Brain pericyte (primary cell): Measurements from ENCODE around the gene DMRT2.

Source experiments
- DNase-seq: peaks from one replicate; pipeline ENCODE4 v3.0.0-alpha.2; 2012; ENCODE audit warnings: low read depth, low spot score

DMRT2 gene

DNA sequence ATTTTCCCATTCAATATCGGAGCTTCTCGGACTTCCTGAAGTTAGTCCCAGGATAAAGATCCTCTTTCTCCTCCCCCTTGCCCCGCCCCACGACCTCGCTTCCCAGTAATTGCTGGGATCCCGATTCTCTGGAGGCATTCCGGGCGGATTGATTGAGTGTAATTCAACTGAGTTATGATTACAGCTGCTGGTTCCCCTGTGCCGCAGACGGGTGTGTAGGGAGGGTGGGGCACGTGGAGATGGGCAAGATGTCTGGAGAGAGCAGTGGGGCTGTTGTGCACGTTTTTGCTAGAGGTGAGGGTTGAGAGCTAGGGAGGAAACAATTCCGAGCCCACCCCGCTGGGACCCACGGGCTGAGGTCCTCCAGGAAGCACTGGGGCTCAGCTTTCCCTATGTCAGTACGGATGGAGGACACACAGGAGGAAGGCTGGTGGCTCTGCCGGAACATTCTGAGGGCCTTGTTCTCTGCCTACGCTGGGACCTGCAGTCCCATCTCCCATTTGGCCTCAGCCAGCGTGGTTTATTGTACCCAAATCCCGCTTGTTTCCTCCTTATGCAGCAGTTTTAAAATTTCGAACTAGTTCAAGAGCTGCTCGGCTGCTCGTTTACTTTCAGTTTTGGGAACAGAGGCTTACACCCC lies 2.4 kb upstream of the DMRT2 start:
- DNase-seq, result no peak

DNA sequence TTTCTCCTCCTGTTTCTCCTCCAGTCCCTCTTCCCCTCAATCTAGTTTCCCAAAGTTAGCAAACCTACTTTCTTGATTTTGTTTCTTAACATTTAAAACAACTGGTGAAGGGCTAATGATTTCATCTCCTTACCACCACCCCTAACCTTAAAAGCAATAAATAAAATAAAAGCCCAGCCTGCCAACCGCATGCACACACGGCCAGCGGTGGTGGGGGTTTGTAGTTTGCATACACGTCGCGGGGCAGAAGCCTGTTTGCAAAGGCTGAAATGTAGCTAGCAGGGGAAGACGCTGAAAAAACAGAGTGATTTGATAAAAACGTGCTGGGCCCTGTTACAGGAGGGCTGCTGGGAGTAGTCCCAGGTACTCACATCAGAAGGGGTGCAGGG lies 1.9 kb upstream of the DMRT2 start:
- no peak for DNase-seq

DNA sequence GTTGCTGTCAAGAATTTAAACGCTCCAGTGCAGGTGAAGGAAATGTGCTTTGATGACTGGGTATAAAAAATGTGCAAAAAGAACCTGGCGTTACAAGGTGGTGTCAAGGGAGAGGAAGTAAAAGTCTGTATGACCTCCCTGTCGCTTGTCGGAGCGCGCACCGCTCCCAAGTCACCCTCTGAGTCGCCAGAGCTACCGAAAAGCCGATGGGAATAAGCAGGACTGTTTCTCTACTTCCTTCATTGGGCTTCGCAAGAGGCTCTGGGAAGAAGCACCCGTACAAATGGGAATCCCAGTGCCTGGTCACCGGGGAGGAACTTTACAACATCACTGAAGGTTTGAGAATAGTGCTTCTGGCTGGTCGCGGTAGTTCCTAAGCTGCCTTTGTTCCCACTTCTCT lies 1.3 kb upstream of the DMRT2 start:
- DNase-seq, result no peak

DNA sequence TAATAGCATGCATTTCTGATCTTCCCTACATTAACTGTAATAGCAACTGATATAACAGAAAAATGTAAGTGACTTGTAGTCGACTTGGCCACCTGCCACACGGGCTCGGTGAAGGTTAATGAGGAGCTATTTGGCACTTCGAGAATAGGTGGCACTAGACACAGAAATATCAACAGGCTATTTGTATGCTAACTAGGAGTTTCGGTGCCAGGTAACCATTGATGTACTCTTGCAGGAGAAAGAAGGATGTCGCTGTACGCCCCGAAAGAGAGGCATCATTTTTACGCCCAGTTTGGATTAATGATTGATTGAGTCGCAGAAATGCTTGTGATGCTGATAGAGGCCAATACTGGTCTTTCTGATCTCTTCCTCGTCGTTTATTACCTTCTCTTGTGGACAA lies 516 bp upstream of the DMRT2 start:
- no peak for DNase-seq

DNA sequence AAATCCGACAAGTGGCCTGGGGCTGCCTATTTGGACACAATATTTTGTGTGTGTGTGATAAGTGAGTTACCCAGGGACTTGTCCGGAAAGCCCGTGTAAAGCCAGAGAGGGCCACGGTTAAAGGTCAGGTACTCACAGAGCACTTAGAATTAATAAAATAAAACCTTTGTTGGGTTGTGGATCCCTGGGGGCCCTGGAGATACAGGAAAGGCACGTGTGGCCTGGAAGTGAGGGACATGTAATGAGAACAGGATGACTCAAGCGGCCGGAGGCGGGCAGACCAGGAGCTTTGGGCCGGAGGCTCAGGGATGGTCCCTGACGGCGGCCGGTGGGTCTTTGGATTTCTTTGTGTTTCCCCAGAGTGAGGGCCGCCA lies 1.0 kb downstream of the DMRT2 start:
- DNase-seq, result no peak

DNA sequence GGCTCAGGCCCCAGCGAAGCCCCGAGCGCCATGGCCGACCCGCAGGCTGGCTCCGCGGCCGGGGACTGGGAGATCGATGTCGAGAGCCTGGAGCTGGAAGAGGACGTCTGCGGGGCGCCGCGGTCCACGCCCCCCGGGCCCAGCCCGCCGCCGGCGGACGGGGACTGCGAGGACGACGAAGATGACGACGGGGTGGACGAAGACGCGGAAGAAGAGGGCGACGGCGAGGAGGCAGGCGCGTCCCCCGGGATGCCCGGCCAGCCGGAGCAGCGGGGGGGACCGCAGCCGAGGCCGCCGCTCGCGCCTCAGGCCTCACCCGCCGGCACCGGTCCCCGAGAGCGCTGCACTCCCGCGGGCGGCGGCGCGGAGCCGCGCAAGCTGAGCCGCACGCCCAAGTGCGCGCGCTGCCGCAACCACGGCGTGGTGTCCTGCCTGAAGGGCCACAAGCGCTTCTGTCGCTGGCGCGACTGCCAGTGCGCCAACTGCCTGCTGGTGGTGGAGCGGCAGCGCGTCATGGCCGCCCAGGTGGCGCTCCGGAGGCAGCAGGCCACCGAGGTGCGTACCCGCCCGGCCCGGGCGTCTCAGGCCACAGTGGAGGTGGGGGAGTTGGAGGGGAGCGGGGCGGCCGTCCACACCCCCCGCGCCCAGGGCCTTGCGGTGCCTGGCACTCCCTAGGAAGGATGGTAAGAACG lies 1.6 kb downstream of the DMRT2 start:
- no peak for DNase-seq

DNA sequence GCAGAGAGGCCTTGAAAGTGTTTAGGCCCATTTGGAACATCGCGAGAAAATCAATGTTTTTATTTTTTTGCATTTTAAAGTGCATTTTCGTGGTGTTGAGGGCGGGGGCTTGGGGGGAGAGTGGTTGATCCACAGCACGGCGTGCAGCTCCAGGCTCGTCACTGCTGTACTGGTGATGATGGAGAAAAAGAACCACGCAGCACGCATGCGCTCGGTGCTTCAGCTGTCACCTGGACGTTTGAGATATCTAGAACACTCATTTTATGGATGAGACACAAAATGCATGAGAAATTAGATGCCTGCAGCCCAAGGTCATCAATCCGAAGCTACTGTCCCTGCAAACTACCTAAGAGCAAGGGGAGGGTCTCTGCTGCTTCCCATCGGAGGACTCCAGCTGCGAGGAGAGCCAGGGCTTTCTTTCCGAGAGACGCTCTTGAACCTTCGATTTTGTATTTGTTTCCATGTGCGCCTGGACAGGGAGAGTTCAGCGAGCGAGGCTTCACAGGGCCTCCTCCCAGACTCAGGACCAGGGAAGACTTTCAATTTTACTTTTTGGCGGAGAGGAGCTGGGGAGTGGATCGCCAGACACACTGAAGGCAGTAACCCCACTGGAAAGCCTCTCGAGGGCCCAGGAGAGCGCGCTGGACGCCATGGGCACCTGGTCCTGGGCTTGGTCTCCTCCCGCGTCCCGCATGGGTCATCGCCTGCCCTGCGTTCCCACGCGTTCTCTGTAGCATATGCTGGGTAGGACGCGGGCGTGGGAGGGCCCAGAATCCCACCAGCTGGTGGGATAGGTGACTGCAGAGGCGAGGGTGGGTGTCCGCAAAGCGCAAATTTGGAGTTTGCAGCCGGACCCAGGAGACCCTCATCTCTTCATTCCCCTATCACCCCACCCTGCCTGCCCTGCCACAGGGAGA lies 2.5 kb downstream of the DMRT2 start:
- DNase-seq, result no peak

DNA sequence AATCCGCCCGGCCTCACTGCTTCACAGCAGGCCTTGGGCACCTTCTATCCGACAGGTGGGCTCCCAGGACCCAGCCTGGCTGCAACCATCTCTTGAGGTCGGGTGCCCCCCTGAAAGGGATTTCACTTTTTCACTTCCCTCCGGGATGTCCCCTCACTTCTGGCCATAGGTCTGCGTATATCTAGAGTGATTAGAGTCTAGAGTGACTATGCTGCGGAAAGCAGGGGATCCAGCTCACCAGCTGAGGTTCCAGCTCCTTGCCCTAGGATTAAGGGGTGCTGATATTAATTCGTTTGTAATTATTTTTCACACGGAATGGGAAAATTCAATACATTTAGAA lies 3.1 kb downstream of the DMRT2 start:
- DNase-seq, result no peak

DNA sequence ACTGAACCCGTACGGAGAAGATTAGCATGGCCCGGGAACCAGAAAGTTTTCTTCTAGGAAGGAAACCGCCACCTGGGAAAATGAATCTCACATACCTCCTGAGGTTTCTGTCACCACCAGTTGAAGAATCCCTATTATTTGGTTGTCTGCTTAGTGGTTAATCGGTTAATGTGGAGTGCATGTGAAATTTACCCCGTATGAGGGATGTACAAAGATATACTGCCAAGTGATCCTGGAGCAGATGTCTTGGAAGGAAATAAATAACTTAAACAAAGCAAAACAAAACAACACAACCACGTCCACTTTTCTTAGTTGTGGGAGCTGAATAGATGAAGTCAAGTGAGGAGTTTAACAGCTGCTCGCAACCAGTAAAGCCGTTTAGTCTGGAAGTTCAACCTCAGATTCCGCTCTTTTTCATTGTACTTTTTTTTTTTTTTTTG lies 3.8 kb downstream of the DMRT2 start:
- no peak for DNase-seq

DNA sequence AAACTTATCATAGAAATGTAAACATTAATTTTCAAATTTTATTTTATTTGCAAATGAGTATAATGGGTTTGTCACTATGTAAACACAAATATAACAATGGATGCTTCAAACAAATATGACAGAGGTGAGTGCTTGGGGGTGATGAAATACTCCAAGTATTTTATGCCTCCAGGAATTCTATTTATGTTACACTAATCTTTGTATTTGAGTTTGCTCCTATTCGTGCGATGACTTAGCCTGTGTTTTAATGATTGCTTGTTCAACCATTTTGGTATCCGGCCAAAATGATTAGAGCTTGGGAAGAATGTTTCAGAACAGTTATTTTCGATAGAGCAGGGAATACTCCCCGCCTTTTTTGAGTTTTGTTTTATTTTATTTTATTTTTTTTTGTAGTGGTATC lies 5.0 kb downstream of the DMRT2 start:
- no peak for DNase-seq

DNA sequence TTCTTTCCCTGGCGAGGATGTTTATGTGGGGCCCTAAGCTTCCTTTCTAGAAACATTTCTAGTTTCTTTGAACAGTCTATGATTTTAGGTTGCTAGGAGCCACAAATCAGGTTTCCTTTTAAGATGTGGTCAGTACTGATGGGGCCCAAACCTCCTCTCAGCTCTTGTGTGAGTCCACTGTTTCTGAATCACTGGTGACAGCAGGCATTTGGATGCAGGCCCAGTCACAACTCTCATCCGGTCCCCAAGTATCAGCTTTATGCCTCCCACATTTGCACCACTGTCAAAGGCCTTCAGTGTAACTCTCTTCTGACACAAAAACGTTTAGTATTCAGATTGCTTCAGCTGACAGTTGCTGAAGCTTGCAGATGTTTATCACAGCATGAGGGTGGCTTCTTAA lies 7.8 kb downstream of the DMRT2 start:
- no peak for DNase-seq

DNA sequence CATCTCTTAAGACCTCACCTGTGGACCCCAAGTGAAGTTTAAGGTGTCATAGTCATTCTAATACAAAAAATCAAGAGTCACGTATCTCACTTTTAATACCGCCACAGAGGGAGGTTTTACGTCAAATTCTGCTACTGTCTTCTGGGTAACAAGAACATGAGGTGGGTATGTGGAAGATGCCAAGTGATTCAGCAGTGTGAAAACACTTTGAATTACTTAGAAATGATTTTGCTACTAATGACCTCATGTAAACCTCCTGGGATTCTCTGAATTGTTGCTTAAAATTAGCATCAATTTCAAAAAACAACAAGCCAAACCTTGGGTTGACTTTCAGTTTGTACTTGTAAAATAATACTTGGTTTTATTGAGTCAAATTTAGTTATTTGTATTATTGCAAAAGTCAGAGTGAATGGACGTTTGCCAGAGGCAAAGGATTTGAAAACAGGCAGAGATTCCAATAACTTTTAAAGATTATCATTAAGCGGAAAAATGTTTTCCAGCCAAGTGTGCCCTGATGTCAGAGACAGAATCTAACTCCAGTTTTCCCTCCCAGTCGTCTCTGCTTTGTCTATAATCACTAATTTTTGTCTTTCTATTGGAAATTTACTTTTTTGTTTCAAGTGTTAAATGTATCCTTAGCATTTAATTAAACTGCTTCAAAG lies 8.8 kb downstream of the DMRT2 start:
- no peak for DNase-seq

DNA sequence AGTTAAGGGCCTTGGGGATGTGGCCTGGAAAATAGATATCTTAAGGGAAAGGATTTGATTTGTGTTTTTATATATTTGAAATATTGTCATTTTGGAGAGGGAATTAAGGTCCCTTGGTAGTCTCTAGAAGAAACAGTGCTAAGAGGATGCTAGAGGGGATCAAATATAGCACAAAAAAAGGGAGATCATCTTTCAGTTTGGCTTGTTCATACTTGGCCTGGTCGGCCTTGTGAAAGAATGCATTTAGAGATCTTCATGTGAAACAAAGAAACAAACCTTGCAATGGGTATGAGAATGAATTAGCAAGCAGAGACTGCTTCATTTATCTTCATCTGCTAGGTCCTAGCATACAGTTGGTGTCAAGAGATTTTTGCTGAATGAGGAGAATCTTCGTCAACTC lies 15.0 kb downstream of the DMRT2 start:
- DNase-seq, result no peak

DNA sequence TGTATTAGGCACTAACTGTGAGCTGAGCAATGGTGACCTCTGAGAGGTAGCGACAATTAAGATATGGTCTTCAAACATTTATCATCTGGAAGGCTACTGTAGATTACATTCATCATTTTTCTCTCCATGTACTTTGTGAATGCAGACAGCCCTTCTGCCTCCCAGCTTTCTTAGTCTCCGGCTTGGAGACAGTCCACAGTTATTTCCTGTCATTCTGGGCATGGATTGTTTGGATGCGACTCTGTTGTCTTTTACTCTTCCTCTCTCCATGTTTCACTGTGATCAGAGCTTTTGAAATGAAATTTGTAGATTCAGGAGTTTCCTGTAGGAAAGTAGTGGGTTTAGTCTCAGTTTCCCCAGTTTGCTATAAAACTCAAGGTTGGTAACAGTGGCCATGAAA lies 20.5 kb downstream of the DMRT2 start:
- DNase-seq, result no peak

DNA sequence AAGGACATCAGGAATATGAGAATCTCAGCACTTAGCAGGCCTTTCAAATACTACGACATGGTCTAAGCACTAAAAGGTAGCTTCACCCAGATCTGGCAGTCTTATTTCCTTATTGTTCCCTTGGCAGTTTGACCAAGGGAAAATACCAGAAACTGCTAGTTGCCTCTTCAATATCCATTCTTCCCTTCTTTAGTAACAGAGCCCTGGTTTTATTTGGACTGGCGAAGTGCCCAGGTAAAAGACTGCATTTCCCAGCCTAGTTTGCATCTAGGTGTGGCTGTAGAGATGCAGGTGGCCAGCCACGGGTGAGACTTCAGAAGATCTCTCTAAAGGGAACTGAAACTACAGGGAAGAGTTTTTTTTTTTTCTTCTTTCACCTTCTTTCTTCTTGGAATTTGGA lies 21.6 kb downstream of the DMRT2 start:
- no peak for DNase-seq

DNA sequence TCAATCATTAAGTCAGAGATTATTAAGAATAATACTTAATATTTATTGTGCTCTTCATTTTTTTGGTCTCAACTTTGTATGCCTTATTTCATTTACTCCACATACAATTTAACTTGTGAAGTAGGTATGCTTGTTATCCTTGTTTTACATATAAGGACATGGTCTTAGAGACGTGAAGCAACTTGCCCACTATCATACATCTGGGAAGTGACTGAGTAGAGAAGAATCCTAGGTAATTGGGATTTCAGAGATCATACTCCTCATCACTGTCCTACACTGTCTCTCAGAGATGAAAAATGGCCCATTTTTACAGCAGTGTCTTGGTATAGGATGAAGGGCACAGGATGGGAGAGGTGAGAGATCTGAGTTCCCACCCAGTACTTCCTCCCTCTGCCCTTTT lies 23.3 kb downstream of the DMRT2 start:
- DNase-seq, result no peak

DNA sequence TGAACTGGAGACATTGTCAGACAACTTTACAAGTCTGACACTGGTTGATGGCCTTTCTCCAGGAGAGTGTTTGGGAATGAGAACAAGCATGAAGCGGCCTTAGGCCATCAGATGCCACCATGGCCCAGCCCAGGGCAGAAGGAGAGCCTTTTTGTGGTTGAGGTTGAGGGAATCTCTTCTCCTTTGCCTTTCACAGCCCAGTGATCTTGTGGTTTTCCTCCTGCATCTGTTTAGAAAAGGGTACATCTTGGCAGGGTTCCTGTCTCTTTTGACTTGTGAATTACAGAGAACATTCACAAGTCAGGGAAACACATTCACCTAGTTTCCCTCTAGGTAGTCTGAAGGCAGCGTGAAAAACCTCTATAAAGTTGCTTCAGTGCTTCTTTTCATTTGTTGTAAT lies 27.5 kb downstream of the DMRT2 start:
- no peak for DNase-seq

DNA sequence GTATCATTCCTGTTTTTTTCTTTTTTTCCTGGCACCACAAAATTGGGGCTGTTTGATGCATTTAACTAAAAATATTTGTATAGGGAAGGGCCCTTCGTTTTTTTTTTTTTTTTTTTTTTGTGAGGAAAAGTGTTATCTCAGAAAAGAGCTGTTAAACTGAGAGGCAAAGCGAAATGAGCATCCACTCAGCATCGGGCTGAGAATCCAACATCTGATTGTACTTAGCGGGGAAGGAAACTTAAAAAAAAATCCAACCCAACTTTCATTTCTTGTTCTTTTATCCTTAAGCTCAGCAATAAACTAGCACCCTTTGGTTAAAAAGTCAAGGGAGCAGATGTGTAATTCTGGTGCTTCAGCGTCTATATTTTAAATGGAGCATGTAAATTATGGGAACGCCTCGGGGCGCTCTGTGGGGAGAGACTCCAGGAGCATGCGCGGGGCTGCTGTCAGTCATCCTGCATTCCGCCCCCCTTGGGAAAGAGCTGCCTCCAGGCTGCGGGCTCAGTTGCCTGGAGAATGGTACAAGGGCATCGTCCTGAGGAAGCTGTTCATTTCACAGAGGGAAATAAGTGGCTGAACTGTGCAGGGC lies 33.3 kb downstream of the DMRT2 start:
- DNase-seq, result no peak

DNA sequence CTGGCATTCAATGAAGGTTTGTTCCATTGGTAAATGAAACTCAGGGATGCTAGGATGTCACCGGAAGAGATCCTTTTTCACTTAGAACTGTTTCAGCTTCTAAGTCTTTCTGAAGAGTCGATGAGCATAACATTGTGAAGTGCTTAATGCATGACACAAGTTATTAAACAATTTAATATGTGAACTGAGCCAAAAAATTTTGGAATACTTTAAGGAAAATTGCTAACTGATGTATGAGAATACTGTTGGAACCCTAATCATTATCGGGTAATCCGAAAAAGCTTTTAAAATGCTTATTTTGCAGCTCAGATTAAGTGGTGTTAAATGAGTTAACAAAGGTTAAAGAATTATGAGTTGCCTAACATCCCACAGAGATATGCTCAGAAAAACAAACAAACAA lies 34.9 kb downstream of the DMRT2 start:
- DNase-seq, result no peak

DNA sequence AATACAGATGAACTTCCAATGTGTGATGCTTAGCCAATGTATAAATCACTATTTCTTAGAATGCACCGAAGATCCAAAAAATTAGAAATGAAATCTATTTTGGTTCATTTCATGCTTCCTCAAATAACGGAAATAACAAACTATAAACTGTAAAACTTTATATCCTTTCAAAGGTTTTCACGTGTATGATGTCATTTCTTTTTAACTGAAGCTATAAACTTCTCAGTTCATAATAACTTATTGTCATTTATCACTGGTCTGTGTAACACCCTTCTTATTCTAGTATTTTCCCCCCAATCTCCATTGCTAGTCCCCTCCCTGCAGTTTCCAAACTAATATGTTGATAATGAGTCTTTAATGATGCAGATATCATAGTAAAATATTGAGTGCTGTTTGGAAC lies 36.4 kb downstream of the DMRT2 start:
- DNase-seq, result no peak

DNA sequence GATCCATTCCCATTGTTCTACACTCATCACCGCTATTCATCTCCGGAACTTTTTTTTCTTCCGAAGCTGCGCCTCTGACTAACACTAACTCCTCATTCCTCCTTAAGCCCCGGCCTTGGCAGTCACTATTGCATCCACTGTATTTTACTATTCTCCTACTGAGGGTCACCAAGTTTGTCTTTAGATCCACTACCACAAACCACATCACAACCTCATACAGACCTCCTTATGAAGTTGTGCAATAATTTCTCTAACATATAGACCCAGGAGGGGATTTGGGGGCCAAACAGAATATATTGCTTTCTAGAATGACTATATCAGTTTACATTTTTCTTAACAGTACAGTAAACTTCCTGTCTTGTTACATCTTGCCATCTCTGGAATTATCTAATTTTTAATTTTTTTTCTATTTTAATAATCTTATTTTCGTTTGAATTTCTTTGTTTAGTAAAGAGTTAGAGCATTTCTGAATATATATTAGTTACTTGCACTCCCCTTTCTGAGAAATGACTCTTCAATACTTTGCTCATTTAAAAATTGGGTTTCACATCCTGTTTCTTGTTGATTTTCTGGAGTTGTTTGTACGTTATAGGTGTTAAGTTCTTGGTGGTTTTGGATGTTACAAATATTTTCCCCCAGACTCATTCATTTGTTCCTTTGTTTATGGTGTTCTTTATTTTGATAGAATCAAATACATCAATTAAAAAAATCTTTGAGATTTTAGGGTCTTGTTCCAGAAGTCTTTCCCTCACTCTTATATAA lies 37.1 kb downstream of the DMRT2 start:
- DNase-seq, result no peak
